Keratinocyte (primary cell): Measurements from ENCODE around the gene UNC79. TPM values are rescaled to one million over a fixed set of nuclear protein-coding genes. Genes with fewer than 3 reads are reported as not detected.

Source experiments
- DNase-seq: peaks from one replicate; pipeline ENCODE4 v3.0.0-alpha.2; 2011; ENCODE audit warnings: low read depth, missing footprints, low spot score
- FAIRE-seq: peaks from 2 replicates; lab custom pipeline; 2011; peaks lifted over from hg19 to GRCh38; lab: Jason Lieb, UNC
- H2AFZ ChIP-seq: 2 replicates; pipeline ENCODE4 v1.6.0; 2012; ENCODE audit warnings: low read length, control low read depth, inconsistent platforms; ENCODE audit not compliant: control insufficient read depth
- H3K27ac ChIP-seq: 2 replicates; pipeline ENCODE4 v1.5.1; 2011; ENCODE audit warnings: low read length; ENCODE audit not compliant: control insufficient read depth, insufficient read depth
- H3K27me3 ChIP-seq: 3 replicates; pipeline ENCODE4 v1.6.0; 2011; ENCODE audit warnings: low read length; ENCODE audit not compliant: control insufficient read depth, insufficient read depth; ENCODE audit errors: extremely low read depth
- H3K36me3 ChIP-seq, 2 experiments: 2 replicates in 1 of 2; 3 replicates in 1 of 2; pipeline ENCODE4 v1.5.1; 2011; ENCODE audit warnings: low read length in 2 of 2, mild to moderate bottlenecking in 1 of 2; ENCODE audit not compliant: control insufficient read depth in 2 of 2, insufficient read depth in 2 of 2; ENCODE audit errors: extremely low read depth in 1 of 2
- H3K4me1 ChIP-seq: 3 replicates; pipeline ENCODE4 v1.5.1; 2011; ENCODE audit warnings: low read length; ENCODE audit not compliant: control insufficient read depth, insufficient read depth; ENCODE audit errors: extremely low read depth
- H3K4me2 ChIP-seq: 3 replicates; pipeline ENCODE4 v1.6.0; 2011; ENCODE audit warnings: low read depth, low read length; ENCODE audit not compliant: control insufficient read depth, insufficient read depth; ENCODE audit errors: extremely low read depth
- H3K4me3 ChIP-seq, 3 experiments: fragments of 200-600 bp in 1 of 3; sonication (generic) in 1 of 3; 2 replicates in 2 of 3; 3 replicates in 1 of 3; pipeline ENCODE4 v1.5.1; 2011 to 2016; ENCODE audit warnings: low read length in 3 of 3, mild to moderate bottlenecking in 3 of 3, control low read depth in 2 of 3, inconsistent platforms in 1 of 3, low read depth in 1 of 3, mixed read lengths in 1 of 3, mixed run types in 1 of 3, moderate library complexity in 1 of 3; ENCODE audit not compliant: control insufficient read depth in 2 of 3, insufficient read depth in 2 of 3; ENCODE audit errors: extremely low read depth in 1 of 3
- H3K79me2 ChIP-seq: 2 replicates; pipeline ENCODE4 v1.6.0; 2012; ENCODE audit warnings: low read length; ENCODE audit not compliant: control insufficient read depth, insufficient read depth
- H3K9ac ChIP-seq: 3 replicates; pipeline ENCODE4 v1.6.0; 2011; ENCODE audit warnings: low read length; ENCODE audit not compliant: control insufficient read depth, insufficient read depth; ENCODE audit errors: extremely low read depth
- H3K9me1 ChIP-seq: 3 replicates; pipeline ENCODE4 v1.6.0; 2011; ENCODE audit warnings: low read length; ENCODE audit not compliant: control insufficient read depth, insufficient read depth; ENCODE audit errors: extremely low read depth
- H3K9me3 ChIP-seq: 2 replicates; pipeline ENCODE4 v1.5.1; 2012; ENCODE audit warnings: low read depth, low read length; ENCODE audit not compliant: control insufficient read depth
- H4K20me1 ChIP-seq: 3 replicates; pipeline ENCODE4 v1.6.0; 2011; ENCODE audit warnings: low read length; ENCODE audit not compliant: control insufficient read depth, insufficient read depth; ENCODE audit errors: extremely low read depth
- EZH2 ChIP-seq: IDR thresholded peaks from one replicate; pipeline ENCODE4 v1.6.1; 2012; ENCODE audit warnings: inconsistent platforms, mild to moderate bottlenecking, low read length, moderate library complexity
- dilution Hi-C: fragments of 300-500 bp; cut with MboI; formaldehyde crosslinking; loops from one replicate; pipeline ENCODE4 v1.7.0; 2020; ENCODE audit warnings: low sequenced_read_pairs; ENCODE audit not compliant: extremely low pct_ligation_motif_present
- polyA plus RNA-seq, 5 experiments: library from polyadenylated mRNA; depleted of rRNA in 3 of 5; stranded (reverse) in 3 of 5; stranded (forward) in 1 of 5; unstranded in 1 of 5; fragments of >200 nt; gene quantifications; 1 replicate in 1 of 5; 2 replicates in 3 of 5; 3 replicates in 1 of 5; pipeline versions ENCODE4 v1.2.1 to v1.2.3, GENCODE V29; 2011 to 2012; ENCODE audit warnings: missing spikeins in 2 of 5, low read depth in 1 of 5, low replicate concordance in 1 of 5
- TF ChIP-seq, protein P1 (sequence below), 3 experiments: IDR thresholded peaks in 1 of 3; conservative IDR thresholded peaks in 1 of 3; optimal IDR thresholded peaks in 1 of 3; 2 replicates in 2 of 3; 3 replicates in 1 of 3; pipeline versions ENCODE3 to v1.5.1; 2011; ENCODE audit warnings: low read length in 3 of 3, mild to moderate bottlenecking in 3 of 3, moderate library complexity in 2 of 3, control low read depth in 1 of 3, inconsistent platforms in 1 of 3; ENCODE audit not compliant: insufficient read depth in 2 of 3; ENCODE audit errors: extremely low read depth in 1 of 3

Gene UNC79
- polyA plus RNA-seq, 1 donor (not counting 4 experiments of a cell fraction or from before 2014, with no cell fraction given): 0.01 TPM

DNA sequence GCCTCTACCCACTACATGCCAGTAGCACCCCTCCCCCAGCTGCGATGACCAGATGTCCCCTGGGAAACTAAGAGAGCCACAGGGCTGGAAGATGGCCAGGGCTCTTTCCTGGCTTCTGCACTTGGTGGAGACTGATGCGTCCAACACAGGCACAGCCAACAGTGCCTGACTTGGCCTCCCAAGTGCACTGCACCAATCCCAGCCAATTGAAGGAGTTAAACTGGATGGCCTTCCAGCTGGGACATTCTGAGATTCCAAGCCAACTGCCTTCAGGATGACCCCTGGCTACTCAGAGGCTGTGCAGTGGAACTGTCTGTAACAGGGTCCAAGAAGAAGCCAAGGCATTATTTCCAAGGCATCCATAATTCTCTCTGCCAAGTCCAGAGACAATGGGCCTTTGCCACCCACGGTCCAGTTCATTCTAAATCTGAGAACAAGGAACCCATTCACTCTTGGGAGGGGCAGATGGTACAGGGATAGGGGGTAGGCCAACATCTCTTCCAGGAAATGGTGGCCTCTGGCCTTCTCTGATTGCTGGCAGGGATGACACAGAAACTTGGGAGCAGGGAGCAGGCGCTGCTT lies 322.3 kb downstream of the UNC79 start:
- Histone ChIP-seq H3K4me1 (no peaks in the 10 kb centered on the region), H3K9ac (no peak overlapping the region), H3K4me3 (no peak overlapping the region), H2AFZ (no peak overlapping the region), H4K20me1 (no peaks in the 10 kb centered on the region), H3K9me1 (no peaks in the 10 kb centered on the region), H3K36me3 (no peaks in the 10 kb centered on the region), H3K27me3 (no peaks in the 10 kb centered on the region), H3K79me2 (no peaks in the 10 kb centered on the region), H3K4me2 (no peak overlapping the region), H3K9me3 (no peaks in the 10 kb centered on the region), H3K27ac (no peak overlapping the region)
- TF ChIP-seq EZH2: no peak
- TF ChIP-seq, protein P1, sequence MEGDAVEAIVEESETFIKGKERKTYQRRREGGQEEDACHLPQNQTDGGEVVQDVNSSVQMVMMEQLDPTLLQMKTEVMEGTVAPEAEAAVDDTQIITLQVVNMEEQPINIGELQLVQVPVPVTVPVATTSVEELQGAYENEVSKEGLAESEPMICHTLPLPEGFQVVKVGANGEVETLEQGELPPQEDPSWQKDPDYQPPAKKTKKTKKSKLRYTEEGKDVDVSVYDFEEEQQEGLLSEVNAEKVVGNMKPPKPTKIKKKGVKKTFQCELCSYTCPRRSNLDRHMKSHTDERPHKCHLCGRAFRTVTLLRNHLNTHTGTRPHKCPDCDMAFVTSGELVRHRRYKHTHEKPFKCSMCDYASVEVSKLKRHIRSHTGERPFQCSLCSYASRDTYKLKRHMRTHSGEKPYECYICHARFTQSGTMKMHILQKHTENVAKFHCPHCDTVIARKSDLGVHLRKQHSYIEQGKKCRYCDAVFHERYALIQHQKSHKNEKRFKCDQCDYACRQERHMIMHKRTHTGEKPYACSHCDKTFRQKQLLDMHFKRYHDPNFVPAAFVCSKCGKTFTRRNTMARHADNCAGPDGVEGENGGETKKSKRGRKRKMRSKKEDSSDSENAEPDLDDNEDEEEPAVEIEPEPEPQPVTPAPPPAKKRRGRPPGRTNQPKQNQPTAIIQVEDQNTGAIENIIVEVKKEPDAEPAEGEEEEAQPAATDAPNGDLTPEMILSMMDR (optimal IDR thresholded peaks at IDR 0.05 in 1 of 3, IDR thresholded peaks at IDR 0.05 in 1 of 3, conservative IDR thresholded peaks at IDR 0.05 in 1 of 3; ENCODE audit: extremely low read depth in 1 of 3, insufficient read depth in 2 of 3, low read length in 3 of 3): no peak
- DNase-seq: no peak
- dilution Hi-C loops: no loop called here
- no peak for FAIRE-seq

DNA sequence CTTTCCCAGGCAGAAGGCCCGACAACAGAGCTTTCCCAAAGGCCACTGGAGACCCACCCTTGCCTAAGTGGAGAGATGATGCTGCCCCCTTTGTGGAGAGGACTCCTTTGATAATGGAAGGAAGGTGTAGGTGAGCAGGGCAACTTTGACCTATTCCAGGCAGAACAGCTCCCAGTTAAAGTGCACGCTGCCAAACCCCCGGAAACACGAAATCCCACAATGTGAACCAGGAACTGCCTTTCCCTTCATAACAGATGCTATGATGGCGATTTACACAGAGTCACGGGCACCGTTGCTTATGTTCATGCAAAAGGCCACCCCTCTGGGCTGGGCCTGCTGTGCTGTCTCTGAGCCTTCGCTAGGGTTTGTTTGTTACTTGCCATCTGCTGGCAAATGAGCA lies 322.9 kb downstream of the UNC79 start:
- H3K4me2 ChIP-seq: no peak overlapping the region
- no peaks in the 10 kb centered on the region for H3K79me2 ChIP-seq
- dilution Hi-C loops: no loop called here
- H3K27ac ChIP-seq: no peak overlapping the region
- H3K9me1 ChIP-seq: no peaks in the 10 kb centered on the region
- H3K4me3 ChIP-seq: no peak overlapping the region
- no peak for FAIRE-seq
- H3K36me3 ChIP-seq: no peaks in the 10 kb centered on the region
- DNase-seq: no peak
- H3K4me1 ChIP-seq: no peaks in the 10 kb centered on the region
- no peaks in the 10 kb centered on the region for H4K20me1 ChIP-seq
- H2AFZ ChIP-seq: no peak overlapping the region
- TF ChIP-seq EZH2: no peak
- TF ChIP-seq, protein P1 (optimal IDR thresholded peaks at IDR 0.05 in 1 of 3, IDR thresholded peaks at IDR 0.05 in 1 of 3, conservative IDR thresholded peaks at IDR 0.05 in 1 of 3; ENCODE audit: extremely low read depth in 1 of 3, insufficient read depth in 2 of 3, low read length in 3 of 3): no peak
- H3K27me3 ChIP-seq: no peaks in the 10 kb centered on the region
- H3K9ac ChIP-seq: no peak overlapping the region
- H3K9me3 ChIP-seq: no peaks in the 10 kb centered on the region
